ENCODE measurements around the gene TFR2.
"Not testable (repeated sequence)": the region's sequence is repeated elsewhere in the genome, so short reads cannot be mapped to it uniquely, and the experiment has no call there.

TFR2 gene

GRCh38 chr7:100669106-100669505, 27.8 kb upstream of the TFR2 start:
- not testable (repeated sequence) for H3K27me3 ChIP-seq (ENCODE audit: insufficient read depth, low read length); H3K4me3 ChIP-seq (ENCODE audit: low read length); H3K36me3 ChIP-seq (ENCODE audit: insufficient read depth, low read length); H3K9me3 ChIP-seq (ENCODE audit: insufficient read depth, low read depth, low read length); H3K4me1 ChIP-seq (ENCODE audit: insufficient read depth, low read length); H3K9ac ChIP-seq (ENCODE audit: low read depth, low read length); H3K27ac ChIP-seq (ENCODE audit: low read depth, low read length)
- 95% methylated on average over 12 of the region's 12 CpGs for WGBS

- no peak overlapping the region for H3K27ac ChIP-seq (ENCODE audit: low read depth, low read length)
- peaks cover 6% of the 10 kb centered on the region; the same call in 1 of the 2 replicates for H3K27me3 ChIP-seq (ENCODE audit: insufficient read depth, low read length)
- no peaks in the 10 kb centered on the region for H3K9me3 ChIP-seq (ENCODE audit: insufficient read depth, low read depth, low read length)
- no peaks in the 10 kb centered on the region for H3K36me3 ChIP-seq (ENCODE audit: insufficient read depth, low read length)
- H3K4me1 ChIP-seq (ENCODE audit: insufficient read depth, low read length): no peaks in the 10 kb centered on the region
- H3K4me3 ChIP-seq (ENCODE audit: low read length): no peak overlapping the region
- 98% methylated on average over 2 of the region's 2 CpGs for WGBS
- H3K9ac ChIP-seq (ENCODE audit: low read depth, low read length): no peak overlapping the region
Observed at GRCh38 chr7:100668069-100668449, 26.7 kb upstream of the TFR2 start.

GRCh38 chr7:100667331-100668068, 26.1 kb upstream of the TFR2 start:
- WGBS: 89% methylated on average over 16 of the region's 16 CpGs
- no peak overlapping the region for H3K4me3 ChIP-seq (ENCODE audit: low read length)
- peaks cover 6% of the 10 kb centered on the region; the same call in 1 of the 2 replicates for H3K27me3 ChIP-seq (ENCODE audit: insufficient read depth, low read length)
- H3K27ac ChIP-seq (ENCODE audit: low read depth, low read length): no peak overlapping the region
- no peaks in the 10 kb centered on the region for H3K9me3 ChIP-seq (ENCODE audit: insufficient read depth, low read depth, low read length)
- no peaks in the 10 kb centered on the region for H3K36me3 ChIP-seq (ENCODE audit: insufficient read depth, low read length)
- no peak overlapping the region for H3K9ac ChIP-seq (ENCODE audit: low read depth, low read length)
- H3K4me1 ChIP-seq (ENCODE audit: insufficient read depth, low read length): no peaks in the 10 kb centered on the region

GRCh38 chr7:100665168-100665726, 23.9 kb upstream of the TFR2 start:
- no peaks in the 10 kb centered on the region for H3K27me3 ChIP-seq (ENCODE audit: insufficient read depth, low read length)
- no peak overlapping the region for H3K9ac ChIP-seq (ENCODE audit: low read depth, low read length)
- H3K27ac ChIP-seq (ENCODE audit: low read depth, low read length): no peak overlapping the region

GRCh38 chr7:100662194-100662776, 20.9 kb upstream of the TFR2 start:
- WGBS: 91% methylated on average over 12 of the region's 12 CpGs

More at GRCh38 chr7:100665168-100665726, 23.9 kb upstream of the TFR2 start:
- no peaks in the 10 kb centered on the region for H3K4me1 ChIP-seq (ENCODE audit: insufficient read depth, low read length)
- H3K36me3 ChIP-seq (ENCODE audit: insufficient read depth, low read length): no peaks in the 10 kb centered on the region
- 96% methylated on average over 3 of the region's 5 CpGs for WGBS
- no peaks in the 10 kb centered on the region for H3K9me3 ChIP-seq (ENCODE audit: insufficient read depth, low read depth, low read length)
- H3K4me3 ChIP-seq (ENCODE audit: low read length): no peak overlapping the region

GRCh38 chr7:100655908-100656674, 14.7 kb upstream of the TFR2 start, which contains the start of gene ACTL6B:
ACTL6B (minus strand) TSS chr7:100656448; CDS start chr7:100656354, 94 bp downstream.
- Histone ChIP-seq H3K4me3 (ENCODE audit: low read length) (peak within 1 kb of the TSS; percentile 39), H3K9me3 (ENCODE audit: insufficient read depth, low read depth, low read length) (no peaks in the 10 kb centered on the region), H3K27me3 (ENCODE audit: insufficient read depth, low read length) (peaks cover 34% of the 10 kb centered on the region), H3K27ac (ENCODE audit: low read depth, low read length) (no peak within 1 kb of the TSS), H3K4me1 (ENCODE audit: insufficient read depth, low read length) (no peaks in the 10 kb centered on the region), H3K9ac (ENCODE audit: low read depth, low read length) (no peak within 1 kb of the TSS), H3K36me3 (ENCODE audit: insufficient read depth, low read length) (no peaks in the 10 kb centered on the region)
- WGBS: 8% methylated on average over 63 of the region's 63 CpGs

More at GRCh38 chr7:100662194-100662776, 20.9 kb upstream of the TFR2 start:
- not testable (repeated sequence) for H3K4me1 ChIP-seq (ENCODE audit: insufficient read depth, low read length); H3K4me3 ChIP-seq (ENCODE audit: low read length); H3K9ac ChIP-seq (ENCODE audit: low read depth, low read length); H3K27me3 ChIP-seq (ENCODE audit: insufficient read depth, low read length); H3K9me3 ChIP-seq (ENCODE audit: insufficient read depth, low read depth, low read length); H3K27ac ChIP-seq (ENCODE audit: low read depth, low read length); H3K36me3 ChIP-seq (ENCODE audit: insufficient read depth, low read length)

GRCh38 chr7:100654908-100655831, 13.8 kb upstream of the TFR2 start:
- Histone ChIP-seq H3K27ac (ENCODE audit: low read depth, low read length) (no peak overlapping the region), H3K9me3 (ENCODE audit: insufficient read depth, low read depth, low read length) (no peaks in the 10 kb centered on the region), H3K27me3 (ENCODE audit: insufficient read depth, low read length) (peaks cover 34% of the 10 kb centered on the region), H3K4me1 (ENCODE audit: insufficient read depth, low read length) (no peaks in the 10 kb centered on the region), H3K4me3 (ENCODE audit: low read length) (peak overlapping the region; percentile 39; the same call in 1 of the 2 replicates), H3K36me3 (ENCODE audit: insufficient read depth, low read length) (no peaks in the 10 kb centered on the region), H3K9ac (ENCODE audit: low read depth, low read length) (no peak overlapping the region)
- WGBS: 60% methylated on average over 22 of the region's 25 CpGs

- H3K9me3 ChIP-seq (ENCODE audit: insufficient read depth, low read depth, low read length): no peaks in the 10 kb centered on the region
- no peak overlapping the region for H3K27ac ChIP-seq (ENCODE audit: low read depth, low read length)
- WGBS: 86% methylated on average over 15 of the region's 15 CpGs
- peaks cover 10% of the 10 kb centered on the region for H3K27me3 ChIP-seq (ENCODE audit: insufficient read depth, low read length)
- H3K4me3 ChIP-seq (ENCODE audit: low read length): no peak overlapping the region
- no peak overlapping the region for H3K9ac ChIP-seq (ENCODE audit: low read depth, low read length)
- H3K36me3 ChIP-seq (ENCODE audit: insufficient read depth, low read length): no peaks in the 10 kb centered on the region
- H3K4me1 ChIP-seq (ENCODE audit: insufficient read depth, low read length): peaks cover 5% of the 10 kb centered on the region
Observed at GRCh38 chr7:100649826-100650565, 8.6 kb upstream of the TFR2 start.

- peaks cover 2% of the 10 kb centered on the region for H3K4me1 ChIP-seq (ENCODE audit: insufficient read depth, low read length)
- H3K27ac ChIP-seq (ENCODE audit: low read depth, low read length): no peak overlapping the region
- no peaks in the 10 kb centered on the region for H3K27me3 ChIP-seq (ENCODE audit: insufficient read depth, low read length)
- H3K36me3 ChIP-seq (ENCODE audit: insufficient read depth, low read length): no peaks in the 10 kb centered on the region
- no peak overlapping the region for H3K9ac ChIP-seq (ENCODE audit: low read depth, low read length)
- H3K9me3 ChIP-seq (ENCODE audit: insufficient read depth, low read depth, low read length): no peaks in the 10 kb centered on the region
- WGBS: 81% methylated on average over 11 of the region's 11 CpGs
- no peak overlapping the region for H3K4me3 ChIP-seq (ENCODE audit: low read length)
Observed at GRCh38 chr7:100642534-100642907, 1.2 kb upstream of the TFR2 start.
